Head of caudate nucleus (tissue), 42 donors: ENCODE data around the gene NDST1.
A peak's percentile ranks its signal among the peaks of the same experiment; 100 is the strongest.

ENCODE experiments used
- DNase-seq, 42 donors: peaks; one replicate each; pipeline versions ENCODE4 v3.0.0 to v3.0.0-alpha.2; 2020 to 2021; ENCODE audit warnings: mixed read lengths in 7 of 42
- intact Hi-C: fragments of 100-400 bp; cut with DNase I; formaldehyde crosslinking; loops from one replicate; pipeline ENCODE4 v1.15.0; 2022

The NDST1 gene

GRCh38 chr5:150532151-150532550 is 24.2 kb downstream of the NDST1 start:
- intact Hi-C loops = no loop called here

DNA sequence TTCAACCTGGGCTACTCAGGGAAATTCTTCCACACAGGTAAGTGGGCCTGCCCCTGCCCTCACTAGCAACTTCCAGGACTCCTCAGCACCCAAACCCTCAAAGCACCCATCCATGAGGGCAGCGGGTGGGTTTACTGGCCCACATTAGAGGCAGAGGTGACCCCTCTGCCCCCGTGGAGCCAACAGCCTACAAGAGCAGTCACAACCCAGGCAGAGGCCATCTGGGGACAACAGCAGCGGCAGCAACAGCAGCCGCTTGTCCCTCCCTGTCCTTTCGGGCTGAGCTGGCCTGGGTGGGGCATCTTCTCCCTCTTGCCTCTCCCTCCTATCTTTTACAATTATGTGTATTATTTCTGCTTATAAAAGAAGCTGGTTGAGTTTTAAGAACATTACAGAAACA is 25.1 kb downstream of the NDST1 start:
- DNase-seq = no peak
- intact Hi-C loops = no loop called here

More at GRCh38 chr5:150532151-150532550, 24.2 kb downstream of the NDST1 start:
- no peak for DNase-seq

GRCh38 chr5:150534811-150535210 is 26.9 kb downstream of the NDST1 start:
- no peak for DNase-seq
- intact Hi-C loops = no loop called here

GRCh38 chr5:150535611-150536010 is 27.7 kb downstream of the NDST1 start:
- no peak for DNase-seq
- intact Hi-C loops = no loop called here

GRCh38 chr5:150538007-150538917 is 30.3 kb downstream of the NDST1 start:
- no peak for DNase-seq
- intact Hi-C loops = no loop called here

DNA sequence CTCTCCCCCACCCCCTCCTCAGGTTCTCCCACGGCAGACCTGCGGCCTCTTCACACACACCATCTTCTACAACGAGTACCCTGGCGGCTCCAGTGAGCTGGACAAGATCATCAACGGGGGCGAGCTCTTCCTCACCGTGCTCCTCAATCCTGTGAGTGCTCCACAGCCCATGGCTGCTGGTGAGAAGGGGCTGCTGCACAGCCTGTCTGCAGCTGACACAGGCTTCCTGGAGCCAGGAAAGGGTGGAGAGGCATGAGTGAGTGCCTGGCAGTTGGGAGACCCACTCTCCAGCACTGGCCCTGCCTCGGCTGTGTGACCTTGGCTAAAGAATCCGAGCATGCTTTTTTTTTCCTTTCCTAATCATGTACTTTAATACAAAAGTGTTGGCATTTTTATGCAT is 31.3 kb downstream of the NDST1 start:
- no peak for DNase-seq
- intact Hi-C loops = no loop called here

DNA sequence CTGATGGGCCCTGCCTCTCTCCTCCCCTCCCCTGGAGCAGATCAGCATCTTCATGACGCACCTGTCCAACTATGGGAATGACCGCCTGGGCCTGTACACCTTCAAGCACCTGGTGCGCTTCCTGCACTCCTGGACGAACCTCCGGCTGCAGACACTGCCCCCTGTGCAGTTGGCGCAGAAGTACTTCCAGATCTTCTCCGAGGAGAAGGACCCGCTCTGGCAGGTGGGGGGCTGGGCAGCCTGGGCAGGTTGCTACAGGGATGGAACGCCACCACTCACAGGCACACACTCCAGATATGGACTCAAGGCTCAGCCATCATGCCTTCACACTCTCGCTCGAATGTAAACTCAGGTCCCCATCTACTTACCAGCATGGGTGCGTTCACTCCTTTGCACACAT is 32.1 kb downstream of the NDST1 start:
- no peak for DNase-seq
- intact Hi-C loops = loop anchor here (5.0 kb wide), 1 partner anchor 83 kb away; no protein-coding TSS in a partner anchor

- intact Hi-C loops = loop anchor here (5.0 kb wide), 1 partner anchor 84 kb away; no protein-coding TSS in a partner anchor
- DNase-seq = peak in 4 of 42 donors; percentile 26 to 71 (median 48)
These were observed 32.9 kb downstream of the NDST1 start for GRCh38 chr5:150540615-150541396.

- no peak for DNase-seq
- intact Hi-C loops = loop anchor here (5.0 kb wide), 1 partner anchor 84 kb away; no protein-coding TSS in a partner anchor
These were observed 33.4 kb downstream of the NDST1 start for GRCh38 chr5:150541397-150541675.

- intact Hi-C loops = loop anchor here (5.0 kb wide), 1 partner anchor 85 kb away; no protein-coding TSS in a partner anchor
- no peak for DNase-seq
These were observed 34.0 kb downstream of the NDST1 start for GRCh38 chr5:150541895-150542294.

- intact Hi-C loops = loop anchor here (5.0 kb wide), 1 partner anchor 86 kb away; no protein-coding TSS in a partner anchor
- DNase-seq = no peak
These were observed 35.1 kb downstream of the NDST1 start for GRCh38 chr5:150542933-150543445.

DNA sequence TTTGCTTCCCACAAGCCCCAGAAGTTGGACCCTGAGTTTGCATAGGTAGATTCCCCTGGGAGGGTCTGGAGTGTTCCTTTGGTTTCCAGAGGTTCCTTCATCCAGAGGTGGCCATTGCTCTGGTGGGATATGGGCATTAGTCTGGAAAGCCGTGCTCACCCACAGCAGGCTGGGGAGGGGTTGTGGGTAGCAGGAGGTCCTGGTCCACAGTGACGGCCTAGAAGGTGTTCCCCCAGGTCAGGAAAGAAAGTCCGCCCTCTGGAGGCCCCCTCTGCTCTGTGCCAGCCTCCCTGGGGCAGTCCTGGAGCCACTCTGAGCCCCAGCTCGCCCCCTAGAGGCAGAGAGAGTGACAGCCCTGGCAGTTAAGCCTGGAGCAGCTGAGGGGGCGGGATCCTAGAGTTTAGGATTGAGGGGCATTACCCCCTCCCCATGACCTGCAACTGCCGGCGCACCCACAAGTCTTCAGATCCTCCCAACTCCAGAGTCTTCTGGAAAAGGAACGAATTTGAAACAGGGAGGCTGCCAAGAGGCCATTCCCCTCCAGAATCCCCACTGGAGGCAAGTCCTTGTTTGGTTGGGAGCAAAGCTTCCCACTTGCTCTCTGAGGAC is 36.8 kb downstream of the NDST1 start:
- DNase-seq = peak; percentile 61 to 91 (median 80)
- intact Hi-C loops = loop anchor here (5.0 kb wide), 1 partner anchor 87 kb away; no protein-coding TSS in a partner anchor

DNA sequence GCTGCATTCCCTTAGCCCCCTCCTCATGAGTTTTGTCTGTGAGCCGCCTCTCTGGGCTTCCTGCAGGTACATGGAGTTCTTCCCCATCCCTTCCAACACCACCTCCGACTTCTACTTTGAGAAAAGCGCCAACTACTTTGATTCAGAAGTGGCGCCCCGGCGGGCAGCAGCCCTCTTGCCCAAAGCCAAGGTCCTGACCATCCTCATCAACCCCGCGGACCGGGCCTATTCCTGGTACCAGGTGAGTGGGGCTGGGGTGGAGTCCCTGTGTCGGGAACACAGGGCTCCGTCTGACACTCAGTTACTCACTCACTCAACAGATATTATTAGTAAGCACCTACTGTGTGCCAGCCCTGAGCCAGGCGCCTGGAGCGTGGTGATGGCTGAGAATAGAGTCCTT is 37.3 kb downstream of the NDST1 start:
- intact Hi-C loops = no loop called here
- DNase-seq = no peak

GRCh38 chr5:150548123-150548522 is 40.2 kb downstream of the NDST1 start:
- DNase-seq = no peak
- intact Hi-C loops = no loop called here

DNA sequence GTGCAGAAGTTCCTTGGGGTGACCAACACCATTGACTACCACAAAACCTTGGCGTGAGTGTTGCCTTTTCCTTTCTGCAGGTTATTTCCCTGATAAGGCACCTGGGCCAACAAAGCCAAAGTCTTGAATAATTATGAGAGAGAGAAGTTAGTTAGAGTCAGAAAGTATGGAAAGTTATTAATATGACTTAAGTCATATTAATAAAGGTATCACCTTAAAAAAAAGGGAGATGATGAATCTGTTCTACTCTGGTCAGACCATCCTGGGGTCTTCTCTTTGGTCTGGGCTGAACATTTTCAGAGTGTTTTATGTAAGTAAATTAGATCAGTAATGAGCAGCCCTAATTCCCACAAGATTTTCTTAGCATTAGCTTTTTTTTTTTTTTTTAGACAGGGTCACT is 41.8 kb downstream of the NDST1 start:
- intact Hi-C loops = no loop called here
- DNase-seq = no peak

DNA sequence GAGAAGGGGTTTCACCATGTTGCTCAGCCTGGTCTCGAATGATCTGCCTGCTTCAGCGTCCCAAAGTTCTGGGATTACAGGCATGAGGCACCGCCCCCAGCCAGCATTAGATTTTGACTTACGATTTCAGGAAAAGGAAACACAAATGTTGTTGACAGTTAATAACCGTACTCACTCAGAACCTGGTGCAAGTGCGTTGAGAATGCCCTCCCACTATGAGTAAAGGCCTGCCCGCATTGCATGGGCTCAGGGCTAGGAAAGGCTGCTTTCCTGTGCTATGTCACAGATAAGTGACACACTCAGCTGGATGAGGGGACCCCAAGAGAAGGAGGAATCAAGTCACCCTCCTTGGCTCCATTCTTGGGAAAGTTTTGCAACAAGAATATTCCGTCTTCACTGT is 42.4 kb downstream of the NDST1 start:
- intact Hi-C loops = no loop called here
- no peak for DNase-seq

DNA sequence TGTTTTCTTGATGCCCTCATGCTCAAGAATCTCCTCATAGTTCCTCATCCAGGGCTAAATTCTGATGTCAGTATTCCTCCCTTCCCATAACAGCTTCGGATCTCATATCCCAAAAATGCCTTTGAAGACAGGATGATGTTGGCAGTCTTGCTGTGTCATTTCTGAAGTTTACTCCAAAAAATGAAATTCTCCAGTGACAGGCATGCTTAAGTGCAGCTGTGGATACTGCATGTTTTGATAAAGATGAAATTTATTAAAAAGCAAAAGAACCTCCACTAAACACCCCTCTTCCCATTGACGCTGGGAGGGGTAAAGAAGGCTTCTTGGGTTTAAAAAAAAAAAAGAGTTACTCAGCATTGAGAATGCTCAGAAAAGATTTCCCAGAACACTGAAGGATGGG is 43.1 kb downstream of the NDST1 start:
- intact Hi-C loops = no loop called here
- DNase-seq = no peak

DNA sequence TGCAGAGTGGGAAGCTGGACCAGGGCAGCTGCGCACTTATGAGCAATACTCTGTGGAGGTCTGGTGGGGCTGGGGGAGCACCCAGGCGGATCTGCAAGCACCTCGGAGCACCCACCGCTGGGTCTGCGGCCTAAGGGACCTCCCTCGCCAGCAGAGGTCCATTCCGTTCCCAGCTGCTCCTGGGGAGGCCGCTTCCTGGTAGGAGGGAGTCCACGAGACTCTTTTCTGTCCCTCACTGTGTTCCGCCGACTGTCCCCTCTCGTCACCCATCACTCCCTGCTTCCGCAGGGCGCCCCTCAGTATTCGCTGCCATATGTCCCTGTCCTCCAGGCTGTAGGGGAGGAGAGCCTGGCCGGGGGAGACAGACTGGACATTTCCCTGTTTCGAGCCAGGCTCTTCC is 45.5 kb downstream of the NDST1 start:
- intact Hi-C loops = no loop called here

DNA sequence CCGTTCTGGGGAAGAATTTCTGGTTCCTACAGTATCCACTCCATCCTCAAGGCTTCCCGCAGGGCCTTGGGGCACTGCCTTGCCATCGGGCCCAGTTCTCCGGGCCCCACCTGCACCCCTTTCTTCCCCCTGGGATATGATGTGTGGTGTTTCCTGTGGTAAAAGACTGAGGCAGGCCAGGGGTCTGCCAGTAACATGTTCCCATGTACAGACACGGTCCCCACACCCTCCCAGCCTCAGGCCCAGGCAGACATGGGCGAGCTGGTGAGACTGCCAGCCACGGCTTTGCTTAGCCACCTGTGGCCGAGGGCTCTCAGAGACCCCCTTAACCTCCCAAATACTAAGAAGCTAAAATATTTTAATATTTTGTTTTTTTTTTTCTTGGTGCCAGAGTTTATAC is 46.0 kb downstream of the NDST1 start:
- intact Hi-C loops = no loop called here

More for the DNA sequence above, 45.5 kb downstream of the NDST1 start:
- DNase-seq = no peak

More for the DNA sequence above, 46.0 kb downstream of the NDST1 start:
- DNase-seq = no peak
